ENCODE data around the gene NABP2. TPM values are rescaled to one million over a fixed set of nuclear protein-coding genes. Genes with fewer than 3 reads are reported as not detected.
A peak's percentile ranks its signal among the peaks of the same experiment; 100 is the strongest.

The NABP2 gene
- polyA plus RNA-seq, 2 of the 4 experiments (the other 2 are of a cell fraction) = 64.1 to 86.7 TPM

GRCh38 chr12:56221757-56222530 lies 2.2 kb upstream of the NABP2 start, which contains the start of gene RNF41 (continued):
- TF ChIP-seq CEBPB (IDR thresholded peaks at IDR 0.05) (0 out of 4 replicates have a peak, but pooled peaks of 1 of the 2 experiments have one; percentile 19), GATA3 (IDR thresholded peaks at IDR 0.05; ENCODE audit: borderline replicate concordance) (peak; percentile 33; the same call in 1 of the 2 replicates), MAX (IDR thresholded peaks at IDR 0.05) (peak; percentile 64), CBX2 (IDR thresholded peaks at IDR 0.05; ENCODE audit: borderline replicate concordance, low read depth) (no peak), ZNF302 (CRISPR knock-in tag; IDR thresholded peaks at IDR 0.05) (no peak)

GRCh38 chr12:56222531-56222895 lies 1.6 kb upstream of the NABP2 start:
- ChIA-PET POLR2A (interaction anchor here (0.9 to 2.3 kb wide), 15 partner anchors 8 to 137 kb away, joined by 3 to 34 read pairs (median 8); partner anchors contain the start of genes ANKRD52, COQ10A, ESYT1 and PA2G4), CTCF (interaction anchor here (0.5 to 4.2 kb wide), 26 partner anchors 9 to 484 kb away, joined by 3 to 67 read pairs (median 4); partner anchors contain the start of genes ANKRD52, SMARCC2 and ZC3H10)
- peak overlapping the region; percentile 71 for H3K4me3 ChIP-seq
- ATAC-seq = no peak
- peaks cover 26% of the 10 kb centered on the region for H3K4me1 ChIP-seq
- no peaks in the 10 kb centered on the region for H3K9me3 ChIP-seq
- 46% methylated on average over 4 of the region's 4 CpGs for WGBS (ENCODE audit: missing lambda C conversion rate)
- peak overlapping the region; percentile 71 for H3K4me2 ChIP-seq
- H3K27ac ChIP-seq = peak overlapping the region; percentile 91 to 94
- TF ChIP-seq ESRRA (IDR thresholded peaks at IDR 0.05; ENCODE audit: borderline replicate concordance, low read length) (no peak), PBX3 (IDR thresholded peaks at IDR 0.05) (no peak), ZSCAN20 (CRISPR knock-in tag; IDR thresholded peaks at IDR 0.05) (no peak), FOSB (CRISPR knock-in tag; IDR thresholded peaks at IDR 0.05) (no peak), MAX (IDR thresholded peaks at IDR 0.05) (no peak), RAD21 (conservative IDR thresholded peaks at IDR 0.05 in 1 of 2, IDR thresholded peaks at IDR 0.05 in 1 of 2) (no peak), TFCP2L1 (CRISPR knock-in tag; IDR thresholded peaks at IDR 0.05) (no peak), CEBPB (IDR thresholded peaks at IDR 0.05) (no peak), E2F6 (IDR thresholded peaks at IDR 0.05; ENCODE audit: borderline replicate concordance, low read depth) (no peak), HDAC2 (IDR thresholded peaks at IDR 0.05) (no peak), KDM5A (IDR thresholded peaks at IDR 0.05) (no peak), POLR2A (IDR thresholded peaks at IDR 0.05; ENCODE audit: low read length) (no peak), REST (IDR thresholded peaks at IDR 0.05) (no peak), HEYL (CRISPR knock-in tag; IDR thresholded peaks at IDR 0.05) (no peak), MAZ (IDR thresholded peaks at IDR 0.05; ENCODE audit: borderline replicate concordance, low read depth, low read length) (no peak), NR3C1 (IDR thresholded peaks at IDR 0.05) (no peak), RFX5 (IDR thresholded peaks at IDR 0.05) (no peak)
- TF ChIP-seq, protein P1, sequence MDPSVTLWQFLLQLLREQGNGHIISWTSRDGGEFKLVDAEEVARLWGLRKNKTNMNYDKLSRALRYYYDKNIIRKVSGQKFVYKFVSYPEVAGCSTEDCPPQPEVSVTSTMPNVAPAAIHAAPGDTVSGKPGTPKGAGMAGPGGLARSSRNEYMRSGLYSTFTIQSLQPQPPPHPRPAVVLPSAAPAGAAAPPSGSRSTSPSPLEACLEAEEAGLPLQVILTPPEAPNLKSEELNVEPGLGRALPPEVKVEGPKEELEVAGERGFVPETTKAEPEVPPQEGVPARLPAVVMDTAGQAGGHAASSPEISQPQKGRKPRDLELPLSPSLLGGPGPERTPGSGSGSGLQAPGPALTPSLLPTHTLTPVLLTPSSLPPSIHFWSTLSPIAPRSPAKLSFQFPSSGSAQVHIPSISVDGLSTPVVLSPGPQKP (IDR thresholded peaks at IDR 0.05; ENCODE audit: low read depth, low read length) = no peak
- FAIRE-seq = no peak
- DNase-seq (ENCODE audit: low read depth in 1 of 2, low spot score in 1 of 2) = no peak
